Memory B cell (primary cell): ENCODE results near the gene FAM174C.

Experiments
- ATAC-seq: fragments of 150-1000 bp; cut with Tn5 transposase; 2 replicates; pipeline ENCODE4 v1.10.0; 2021; ENCODE audit warnings: low read depth, mild to moderate bottlenecking, moderate library complexity
- DNase-seq, 2 donors: peaks; one replicate each; pipeline ENCODE4 v3.0.0; 2022; ENCODE audit warnings: low spot score in 2 of 2
- H3K27ac Mint-ChIP-seq: one replicate; pipeline ENCODE4 v1.8.0; 2022; ENCODE audit warnings: mild to moderate bottlenecking, moderate library complexity, mixed read lengths
- H3K27me3 Mint-ChIP-seq: one replicate; pipeline ENCODE4 v1.8.0; 2022; ENCODE audit warnings: mixed read lengths
- H3K36me3 Mint-ChIP-seq: one replicate; pipeline ENCODE4 v1.8.0; 2022; ENCODE audit warnings: mild to moderate bottlenecking, mixed read lengths
- H3K4me1 Mint-ChIP-seq: one replicate; pipeline ENCODE4 v1.8.0; 2022; ENCODE audit warnings: mixed read lengths
- H3K4me3 Mint-ChIP-seq: one replicate; pipeline ENCODE4 v1.8.0; 2022; ENCODE audit warnings: mild to moderate bottlenecking, moderate library complexity, mixed read lengths
- H3K9me3 Mint-ChIP-seq: one replicate; pipeline ENCODE4 v1.8.0; 2022; ENCODE audit warnings: mixed read lengths

Gene FAM174C

DNA sequence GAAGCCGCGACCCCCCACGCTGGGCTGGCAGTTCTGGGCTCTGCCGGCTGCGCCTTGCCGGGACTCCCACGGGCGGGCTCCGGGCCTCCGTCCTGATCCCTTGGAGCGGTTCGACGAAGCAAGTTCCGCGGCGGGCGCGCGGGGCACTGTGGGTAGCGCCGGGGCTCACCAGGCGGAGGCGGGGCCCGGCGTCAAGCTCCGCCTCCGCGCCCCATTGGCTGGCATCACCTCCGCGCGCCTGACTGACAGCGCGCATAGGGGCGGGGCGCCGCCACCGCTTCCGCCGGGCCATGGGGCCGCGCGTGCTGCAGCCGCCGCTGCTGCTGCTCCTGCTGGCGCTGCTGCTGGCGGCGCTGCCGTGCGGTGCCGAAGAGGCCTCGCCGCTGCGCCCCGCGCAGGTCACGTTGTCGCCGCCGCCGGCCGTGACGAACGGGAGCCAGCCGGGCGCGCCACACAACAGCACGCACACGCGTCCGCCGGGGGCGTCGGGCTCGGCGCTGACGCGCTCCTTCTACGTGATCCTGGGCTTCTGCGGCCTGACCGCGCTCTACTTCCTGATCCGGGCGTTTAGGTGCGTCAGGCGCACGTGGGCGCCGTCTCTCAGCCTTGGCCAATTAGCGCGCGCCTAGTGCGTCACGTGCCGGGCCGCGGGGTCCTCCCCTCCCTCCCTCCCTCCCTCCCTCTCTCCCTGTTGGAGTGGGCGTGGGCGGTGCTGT is at the start of gene FAM174C:
FAM174C (plus strand) TSS at position 271 of the 716 bp plus-strand sequence; CDS start at position 291, 20 bp downstream.
- H3K36me3 Mint-ChIP-seq, result peaks cover 36% of the 10 kb centered on the region
- H3K4me1 Mint-ChIP-seq, result peaks cover 33% of the 10 kb centered on the region
- no peaks in the 10 kb centered on the region for H3K27me3 Mint-ChIP-seq
- peak within 1 kb of the TSS; percentile 91 for H3K27ac Mint-ChIP-seq
- ATAC-seq (peak; percentile 81), DNase-seq (peak; percentile 87 to 88)
- peak within 1 kb of the TSS; percentile 92 for H3K4me3 Mint-ChIP-seq
- H3K9me3 Mint-ChIP-seq, result no peaks in the 10 kb centered on the region

- Mint-ChIP-seq H3K9me3 (no peaks in the 10 kb centered on the region), H3K27me3 (no peaks in the 10 kb centered on the region), H3K4me3 (no peak overlapping the region), H3K36me3 (peaks cover 3% of the 10 kb centered on the region), H3K4me1 (no peaks in the 10 kb centered on the region), H3K27ac (no peak overlapping the region)
- DNase-seq (no peak), ATAC-seq (no peak)
These were observed 49.2 kb upstream of the FAM174C start for GRCh38 chr19:1226227-1226518.

DNA sequence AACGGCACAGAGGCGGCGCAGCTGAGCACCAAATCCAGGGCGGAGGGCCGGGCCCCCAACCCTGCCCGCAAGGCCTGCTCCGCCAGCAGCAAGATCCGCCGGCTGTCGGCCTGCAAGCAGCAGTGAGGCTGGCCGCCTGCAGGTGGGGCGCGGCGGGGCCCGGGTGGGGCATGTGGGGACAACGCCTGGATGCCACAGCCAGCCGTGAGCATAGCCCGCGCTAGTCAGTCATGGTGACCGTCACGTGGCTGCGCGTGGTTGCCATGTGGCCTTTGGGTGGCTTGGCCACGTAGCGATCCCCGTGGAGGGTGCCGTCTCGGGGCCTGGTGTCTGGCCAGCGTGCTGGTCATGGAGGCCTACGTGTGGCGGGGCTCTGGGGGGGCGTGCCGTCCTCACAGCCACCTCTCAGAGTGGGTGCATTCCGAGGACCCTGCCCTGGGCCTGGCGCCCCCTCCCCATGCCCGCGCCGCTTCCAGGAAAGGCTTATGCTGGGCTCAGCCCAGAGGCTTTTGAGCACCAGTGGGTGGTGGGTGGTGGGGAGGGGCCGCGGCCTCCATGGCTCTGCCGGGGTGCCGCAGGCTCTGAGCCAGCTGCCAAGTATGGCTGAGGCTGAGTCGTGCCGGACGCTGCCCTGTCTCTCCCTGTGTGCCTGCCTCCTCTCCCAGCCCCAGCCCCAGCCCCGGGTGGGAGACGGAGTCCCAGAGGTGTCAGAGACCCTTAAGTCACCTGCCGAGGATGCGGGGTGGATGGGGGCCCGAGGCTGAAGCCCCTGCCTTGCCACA is 48.6 kb upstream of the FAM174C start:
- Mint-ChIP-seq H3K27ac (no peak overlapping the region), H3K9me3 (no peaks in the 10 kb centered on the region), H3K4me1 (no peaks in the 10 kb centered on the region), H3K27me3 (no peaks in the 10 kb centered on the region), H3K36me3 (peaks cover 3% of the 10 kb centered on the region), H3K4me3 (no peak overlapping the region)
- ATAC-seq (no peak), DNase-seq (no peak)

DNA sequence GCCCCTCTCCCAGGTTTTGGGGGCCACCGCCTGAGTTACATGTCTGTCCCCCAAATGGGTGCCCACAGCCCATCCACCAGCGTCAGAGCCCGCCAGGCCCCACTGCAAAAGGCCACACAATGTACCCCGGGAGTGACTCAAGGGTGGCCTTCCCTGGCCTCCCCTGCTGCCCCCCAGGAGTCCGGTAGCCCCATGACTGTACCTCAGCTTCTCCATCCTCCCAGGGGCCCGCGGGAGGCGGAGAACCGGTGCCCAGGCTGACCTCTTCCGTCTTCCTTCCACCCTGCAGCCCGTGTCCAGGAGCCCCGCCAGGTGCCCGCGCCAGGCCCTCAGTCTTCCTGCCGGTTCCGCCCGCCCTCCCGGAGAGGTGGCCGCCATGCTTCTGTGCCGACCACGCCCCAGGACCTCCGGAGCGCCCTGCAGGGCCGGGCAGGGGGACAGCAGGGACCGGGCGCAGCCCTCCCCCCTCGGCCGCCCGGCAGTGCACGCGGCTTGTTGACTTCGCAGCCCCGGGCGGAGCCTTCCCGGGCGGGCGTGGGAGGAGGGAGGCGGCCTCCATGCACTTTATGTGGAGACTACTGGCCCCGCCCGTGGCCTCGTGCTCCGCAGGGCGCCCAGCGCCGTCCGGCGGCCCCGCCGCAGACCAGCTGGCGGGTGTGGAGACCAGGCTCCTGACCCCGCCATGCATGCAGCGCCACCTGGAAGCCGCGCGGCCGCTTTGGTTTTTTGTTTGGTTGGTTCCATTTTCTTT is 47.9 kb upstream of the FAM174C start:
- DNase-seq, result no peak
- H3K9me3 Mint-ChIP-seq, result no peaks in the 10 kb centered on the region
- no peaks in the 10 kb centered on the region for H3K4me1 Mint-ChIP-seq
- no peak overlapping the region for H3K27ac Mint-ChIP-seq
- H3K4me3 Mint-ChIP-seq, result no peak overlapping the region
- H3K27me3 Mint-ChIP-seq, result no peaks in the 10 kb centered on the region
- ATAC-seq, result no peak
- H3K36me3 Mint-ChIP-seq, result peaks cover 3% of the 10 kb centered on the region

DNA sequence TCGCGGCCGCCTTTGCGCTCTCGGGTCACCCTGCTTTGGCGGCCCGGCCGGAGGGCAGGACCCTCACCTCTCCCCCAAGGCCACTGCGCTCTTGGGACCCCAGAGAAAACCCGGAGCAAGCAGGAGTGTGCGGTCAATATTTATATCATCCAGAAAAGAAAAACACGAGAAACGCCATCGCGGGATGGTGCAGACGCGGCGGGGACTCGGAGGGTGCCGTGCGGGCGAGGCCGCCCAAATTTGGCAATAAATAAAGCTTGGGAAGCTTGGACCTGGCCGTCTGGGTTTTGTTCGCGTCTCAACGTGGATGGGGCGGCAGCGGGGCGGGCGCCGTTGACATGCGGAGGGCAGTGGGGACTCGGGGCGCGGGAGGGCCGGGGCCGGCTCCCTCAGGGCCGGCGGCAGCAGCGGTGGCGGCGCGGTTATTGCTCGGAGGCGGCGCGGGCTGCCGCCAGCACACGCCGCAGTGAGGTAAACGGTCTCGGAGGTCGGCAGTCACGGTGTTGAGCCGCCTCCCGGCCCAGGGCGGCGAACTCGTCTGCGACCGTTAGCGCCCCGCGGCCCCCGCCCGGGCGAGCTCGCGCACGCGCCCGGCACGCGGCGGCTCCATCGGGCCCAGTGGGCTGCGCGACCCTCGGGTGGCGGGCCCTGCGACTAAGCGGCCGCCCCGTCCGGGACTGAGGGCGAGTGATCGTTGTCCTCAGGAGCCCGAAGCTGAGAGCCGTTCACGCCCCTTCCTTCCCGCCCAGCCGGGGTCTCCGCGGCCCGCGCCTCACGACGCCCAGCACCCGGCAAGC is 47.0 kb upstream of the FAM174C start:
- DNase-seq (no peak), ATAC-seq (no peak)
- Mint-ChIP-seq H3K36me3 (peaks cover 3% of the 10 kb centered on the region), H3K4me3 (no peak overlapping the region), H3K27me3 (no peaks in the 10 kb centered on the region), H3K9me3 (no peaks in the 10 kb centered on the region), H3K27ac (no peak overlapping the region), H3K4me1 (no peaks in the 10 kb centered on the region)

- H3K4me1 Mint-ChIP-seq, result no peaks in the 10 kb centered on the region
- H3K9me3 Mint-ChIP-seq, result no peaks in the 10 kb centered on the region
- H3K4me3 Mint-ChIP-seq, result no peak overlapping the region
- peaks cover 3% of the 10 kb centered on the region for H3K36me3 Mint-ChIP-seq
- H3K27ac Mint-ChIP-seq, result no peak overlapping the region
- no peaks in the 10 kb centered on the region for H3K27me3 Mint-ChIP-seq
- no peak for DNase-seq
- no peak for ATAC-seq
These were observed 46.0 kb upstream of the FAM174C start for GRCh38 chr19:1229056-1229923.

GRCh38 chr19:1229924-1230782 is 45.2 kb upstream of the FAM174C start:
- Mint-ChIP-seq H3K4me3 (no peak overlapping the region), H3K27ac (no peak overlapping the region), H3K9me3 (no peaks in the 10 kb centered on the region), H3K36me3 (peaks cover 3% of the 10 kb centered on the region), H3K27me3 (no peaks in the 10 kb centered on the region), H3K4me1 (no peaks in the 10 kb centered on the region)
- ATAC-seq (no peak), DNase-seq (no peak)

- Mint-ChIP-seq H3K9me3 (no peaks in the 10 kb centered on the region), H3K36me3 (peaks cover 3% of the 10 kb centered on the region), H3K4me3 (no peak overlapping the region), H3K27ac (no peak overlapping the region), H3K27me3 (no peaks in the 10 kb centered on the region), H3K4me1 (no peaks in the 10 kb centered on the region)
- no peak for DNase-seq
- no peak for ATAC-seq
These were observed 44.4 kb upstream of the FAM174C start for GRCh38 chr19:1230783-1231489.

GRCh38 chr19:1231729-1232637 is 43.3 kb upstream of the FAM174C start:
- peak overlapping the region; percentile 41 for H3K27ac Mint-ChIP-seq
- no peak overlapping the region for H3K4me3 Mint-ChIP-seq
- no peaks in the 10 kb centered on the region for H3K9me3 Mint-ChIP-seq
- no peak for ATAC-seq
- H3K36me3 Mint-ChIP-seq, result peaks cover 3% of the 10 kb centered on the region
- no peaks in the 10 kb centered on the region for H3K4me1 Mint-ChIP-seq
- no peaks in the 10 kb centered on the region for H3K27me3 Mint-ChIP-seq
- no peak for DNase-seq

- no peaks in the 10 kb centered on the region for H3K4me1 Mint-ChIP-seq
- DNase-seq (no peak), ATAC-seq (no peak)
- H3K9me3 Mint-ChIP-seq, result no peaks in the 10 kb centered on the region
- peak overlapping the region; percentile 41 for H3K27ac Mint-ChIP-seq
- no peak overlapping the region for H3K4me3 Mint-ChIP-seq
- no peaks in the 10 kb centered on the region for H3K27me3 Mint-ChIP-seq
- peaks cover 3% of the 10 kb centered on the region for H3K36me3 Mint-ChIP-seq
These were observed 42.7 kb upstream of the FAM174C start for GRCh38 chr19:1232652-1233072.

DNA sequence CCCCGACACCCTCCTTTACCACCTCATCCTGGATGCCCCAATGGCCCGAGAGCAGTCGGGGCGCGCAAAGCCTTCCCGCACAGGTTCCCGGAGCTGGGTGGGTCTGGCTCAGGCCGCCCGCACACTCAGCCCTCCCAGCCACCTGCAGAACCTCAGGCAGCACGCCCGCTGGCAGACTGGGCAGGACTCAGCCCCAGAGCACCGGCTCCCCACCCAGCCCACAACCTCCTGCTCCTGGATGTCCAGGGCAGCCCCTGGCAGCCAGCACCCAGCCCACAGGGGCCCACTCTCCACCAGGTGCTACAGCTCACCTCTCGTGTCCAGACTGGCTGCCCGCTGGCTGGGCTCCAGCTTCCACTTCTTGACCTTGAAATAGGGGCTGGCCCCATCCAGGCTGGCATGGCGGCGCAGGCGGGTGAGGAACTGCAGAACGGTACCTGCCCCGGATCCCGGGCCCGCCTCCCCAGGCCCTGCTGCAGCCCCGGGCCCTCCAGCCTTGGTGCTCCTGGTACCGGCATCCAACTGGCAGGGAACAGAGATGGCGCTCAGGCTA is 42.1 kb upstream of the FAM174C start:
- DNase-seq (no peak), ATAC-seq (no peak)
- H3K9me3 Mint-ChIP-seq, result no peaks in the 10 kb centered on the region
- no peak overlapping the region for H3K4me3 Mint-ChIP-seq
- no peak overlapping the region for H3K27ac Mint-ChIP-seq
- H3K27me3 Mint-ChIP-seq, result peaks cover under 1% of the 10 kb centered on the region
- H3K36me3 Mint-ChIP-seq, result peaks cover under 1% of the 10 kb centered on the region
- H3K4me1 Mint-ChIP-seq, result peaks cover under 1% of the 10 kb centered on the region
